AML-193 (cell line): ENCODE results near the gene SH2D3A.
"Not testable (repeated sequence)": the region's sequence is repeated elsewhere in the genome, so short reads cannot be mapped to it uniquely, and the experiment has no call there.

Source experiments
- DNase-seq, 2 experiments: peaks; one replicate each; lab custom pipeline; 2025; lab: John Stamatoyannopoulos, UW

Gene SH2D3A

DNA sequence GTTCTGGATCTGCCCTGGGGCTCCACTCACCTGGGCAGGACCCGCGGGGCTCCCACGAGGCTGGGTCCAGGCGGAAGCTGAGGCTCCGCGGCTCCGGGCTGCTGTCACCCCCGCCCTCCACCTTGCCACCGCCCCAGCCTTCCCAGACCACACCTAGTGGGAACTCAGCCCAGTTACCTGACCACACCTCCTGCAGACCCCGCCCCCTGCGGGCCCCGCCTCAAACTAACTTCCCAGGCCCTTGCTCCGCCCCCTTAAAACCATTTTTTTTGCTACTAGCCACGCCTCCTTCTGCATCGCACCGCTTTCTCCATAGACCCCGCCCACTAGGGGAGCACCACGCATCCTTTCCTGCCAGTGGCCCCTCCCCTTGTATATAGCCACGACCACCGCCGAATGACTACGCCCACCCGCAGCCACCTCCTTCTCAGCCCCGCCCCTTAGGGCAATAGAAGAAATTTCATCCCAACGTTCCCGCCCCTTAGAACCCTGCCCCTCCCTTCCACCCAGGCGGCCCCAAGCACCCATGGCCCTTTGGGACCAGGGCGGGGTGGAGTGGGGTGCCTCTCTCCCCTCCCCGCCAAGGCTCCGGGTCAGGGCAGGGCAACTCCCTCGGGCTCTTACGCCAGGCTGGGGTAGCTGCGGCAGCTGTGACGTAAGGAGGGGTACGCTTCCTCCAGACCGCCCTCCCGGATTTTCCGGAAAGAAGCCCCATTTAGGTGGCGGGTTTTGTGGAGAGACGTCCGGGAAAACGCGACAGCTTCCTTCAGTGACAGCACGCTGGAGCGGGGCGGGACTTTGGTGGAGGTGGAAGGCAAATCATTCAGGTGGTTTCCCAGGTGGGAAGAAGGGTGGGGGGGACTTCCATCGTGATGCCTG lies at the start of gene SH2D3A:
TSS of gene SH2D3A (minus strand) at position 79 of the 879 bp plus-strand sequence. CDS start 3,687 bp downstream, outside the sequence.
- peak; percentile 78 to 85 for DNase-seq

DNA sequence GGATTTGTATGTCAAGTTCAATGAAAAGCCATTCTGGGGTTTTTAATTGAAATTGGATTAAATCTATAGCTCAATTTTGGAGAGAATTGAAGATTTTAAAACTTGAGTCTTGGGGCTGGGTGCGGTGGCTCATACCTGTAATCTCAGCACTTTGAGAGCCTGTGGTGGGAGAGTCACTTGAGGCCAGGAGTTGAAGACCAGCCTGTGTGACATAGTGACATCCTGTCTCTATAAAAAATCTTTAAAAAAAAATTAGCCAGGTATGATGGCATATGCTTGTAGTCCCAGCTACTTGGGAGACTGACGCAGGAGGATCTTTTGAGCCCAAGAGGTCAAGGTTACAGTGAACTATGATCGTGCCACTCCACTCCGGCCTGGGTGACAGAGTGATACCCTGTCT lies 46.4 kb upstream of the SH2D3A start:
- DNase-seq, result no peak

DNA sequence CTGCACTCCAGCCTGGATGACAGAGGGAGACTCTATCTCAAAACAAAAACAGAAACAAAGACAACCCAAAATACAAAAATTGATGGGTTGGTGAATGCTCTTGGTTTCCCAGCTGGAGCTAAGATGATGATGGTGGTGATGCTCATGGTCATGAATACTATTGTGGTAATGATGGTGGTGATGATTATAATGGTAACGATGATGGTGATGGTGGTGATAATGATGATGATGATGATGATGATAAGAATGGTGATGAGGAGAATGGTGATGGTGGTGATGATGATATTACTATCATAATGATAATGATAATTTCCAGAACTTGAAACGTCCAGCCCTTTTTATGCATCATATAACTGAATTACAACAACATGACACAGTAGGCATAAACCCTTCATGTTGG lies 45.4 kb upstream of the SH2D3A start:
- no peak for DNase-seq

DNA sequence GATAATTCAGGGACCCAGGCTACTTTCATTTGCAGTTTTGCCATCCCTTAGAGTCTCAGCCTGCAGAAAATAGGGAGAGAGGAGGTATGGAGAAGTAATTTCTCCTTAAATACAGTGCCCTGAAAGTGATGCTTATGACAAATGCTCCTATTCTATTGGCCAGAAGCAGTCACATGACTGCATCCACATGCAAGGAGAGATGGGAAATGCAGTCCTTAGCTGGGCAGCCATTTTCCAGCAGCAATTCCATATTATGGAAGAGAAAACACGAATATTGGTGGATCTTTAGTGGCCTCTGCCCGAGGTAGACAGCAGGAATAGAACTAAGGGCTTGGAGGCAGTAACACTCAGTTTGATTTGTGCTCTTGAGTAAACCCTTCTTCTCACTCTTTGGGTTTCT lies 44.7 kb upstream of the SH2D3A start:
- DNase-seq, result no peak

DNA sequence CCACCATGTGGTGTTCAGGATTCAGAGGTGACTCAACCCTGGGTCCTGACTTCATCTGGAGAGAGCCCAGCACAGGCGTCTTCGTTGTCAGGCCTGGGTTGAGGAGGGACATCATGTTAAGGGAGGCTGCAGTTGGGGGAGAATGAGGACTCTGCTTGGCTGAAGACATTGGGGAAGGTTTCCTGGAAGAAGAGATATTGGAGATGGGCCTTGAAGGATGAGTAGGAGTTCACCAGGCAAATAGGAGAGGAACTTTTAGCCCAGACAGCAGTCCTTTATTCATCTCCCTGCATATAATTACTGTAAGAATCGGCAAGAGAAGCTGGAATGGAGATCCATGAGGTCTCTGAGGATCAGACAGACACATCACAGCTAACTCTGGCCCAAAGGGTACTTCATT lies 44.1 kb upstream of the SH2D3A start:
- DNase-seq, result no peak

DNA sequence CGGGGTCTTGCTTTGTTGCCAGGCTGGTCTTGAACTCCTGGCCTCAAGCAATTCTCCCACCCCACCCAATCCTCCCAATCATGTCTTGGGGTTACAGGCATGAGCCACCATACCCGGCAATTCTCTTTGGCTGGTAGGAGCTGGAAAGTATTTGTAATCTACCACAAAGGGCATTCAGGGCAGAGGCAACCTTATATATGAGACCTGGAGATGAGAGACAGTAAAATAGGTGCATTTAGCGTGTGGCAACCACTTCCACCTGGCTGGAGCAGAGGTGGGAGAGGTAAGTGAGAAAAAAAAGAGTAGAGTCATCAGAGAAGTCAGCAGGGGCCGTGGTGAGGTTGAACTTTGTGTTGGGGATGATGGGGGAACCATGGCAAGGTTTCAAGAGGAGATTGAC lies 42.0 kb upstream of the SH2D3A start:
- DNase-seq, result no peak

DNA sequence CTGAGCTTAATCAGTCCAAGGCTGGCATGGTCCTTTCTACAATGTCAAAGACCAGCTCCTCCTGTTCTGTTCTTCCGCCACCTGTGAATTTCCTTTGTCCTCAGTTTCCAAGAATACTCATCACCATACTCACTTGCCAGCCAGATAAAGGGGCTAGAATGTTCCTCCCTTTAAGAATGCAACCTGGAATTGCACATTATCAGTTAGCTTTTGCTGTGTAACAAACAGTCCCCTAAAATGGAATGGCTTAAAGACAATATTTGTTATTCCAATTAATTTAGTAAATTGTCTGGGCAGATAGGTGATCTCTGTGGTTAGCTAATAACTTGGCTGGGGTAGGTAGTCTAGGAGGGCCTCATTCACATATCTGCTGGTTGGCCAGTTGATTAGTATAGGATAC lies 41.3 kb upstream of the SH2D3A start:
- no peak for DNase-seq

DNA sequence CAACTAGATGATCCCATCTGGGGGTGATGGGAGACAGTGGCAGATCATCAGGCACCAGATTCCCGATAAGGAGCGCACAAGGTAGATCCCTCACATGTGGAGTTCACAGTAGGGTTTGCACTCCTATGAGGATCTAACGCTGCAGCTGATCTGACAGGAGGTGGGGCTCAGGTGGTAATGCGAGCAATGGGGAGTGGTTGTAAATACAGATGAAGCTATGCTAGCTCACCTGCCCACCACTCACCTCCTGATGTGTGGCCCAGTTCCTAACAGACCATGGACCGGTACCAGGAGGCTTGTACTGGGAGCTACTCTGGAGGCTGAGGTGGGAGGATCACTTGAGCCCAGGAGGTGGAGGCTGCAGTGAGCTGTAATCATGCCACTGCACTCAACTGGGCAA lies 40.1 kb upstream of the SH2D3A start:
- DNase-seq, result no peak

DNA sequence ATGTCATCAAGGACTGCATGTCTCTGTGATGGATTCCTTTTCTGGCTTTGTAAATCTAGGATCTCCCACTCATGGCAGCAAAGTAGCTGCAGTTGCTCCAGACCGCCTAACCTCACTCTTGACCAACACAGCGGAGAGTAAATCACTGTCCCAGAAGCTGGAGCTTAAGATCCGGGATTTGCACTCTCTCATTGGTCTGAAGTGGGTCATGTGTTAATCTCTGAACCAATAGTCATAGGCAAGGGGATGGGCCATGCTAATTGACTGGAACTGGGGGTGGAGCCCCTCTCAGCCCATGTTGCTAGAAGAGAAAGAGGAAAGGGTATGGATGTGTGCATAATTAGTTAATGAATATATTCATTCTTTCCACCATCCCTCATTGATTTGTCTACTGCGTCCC lies 39.3 kb upstream of the SH2D3A start:
- DNase-seq, result no peak

DNA sequence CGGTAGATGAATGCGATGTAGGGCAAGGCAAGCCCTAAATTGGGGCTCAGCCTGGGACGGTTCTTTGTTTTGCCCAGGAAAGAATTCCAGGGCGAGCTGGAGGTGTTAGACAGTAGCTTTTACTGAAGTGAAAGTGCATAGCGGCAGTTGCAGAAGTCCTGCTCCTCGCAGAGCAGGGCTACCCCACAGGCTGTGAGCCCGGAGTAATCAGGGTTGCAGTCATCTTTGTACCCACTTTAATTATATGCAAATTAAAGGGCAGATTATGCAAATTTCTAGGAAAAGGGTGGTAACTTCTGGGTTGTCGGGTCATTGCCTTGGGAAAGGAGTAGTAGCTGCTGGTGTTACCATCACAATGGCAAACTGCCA lies 35.8 kb upstream of the SH2D3A start:
- no peak for DNase-seq

DNA sequence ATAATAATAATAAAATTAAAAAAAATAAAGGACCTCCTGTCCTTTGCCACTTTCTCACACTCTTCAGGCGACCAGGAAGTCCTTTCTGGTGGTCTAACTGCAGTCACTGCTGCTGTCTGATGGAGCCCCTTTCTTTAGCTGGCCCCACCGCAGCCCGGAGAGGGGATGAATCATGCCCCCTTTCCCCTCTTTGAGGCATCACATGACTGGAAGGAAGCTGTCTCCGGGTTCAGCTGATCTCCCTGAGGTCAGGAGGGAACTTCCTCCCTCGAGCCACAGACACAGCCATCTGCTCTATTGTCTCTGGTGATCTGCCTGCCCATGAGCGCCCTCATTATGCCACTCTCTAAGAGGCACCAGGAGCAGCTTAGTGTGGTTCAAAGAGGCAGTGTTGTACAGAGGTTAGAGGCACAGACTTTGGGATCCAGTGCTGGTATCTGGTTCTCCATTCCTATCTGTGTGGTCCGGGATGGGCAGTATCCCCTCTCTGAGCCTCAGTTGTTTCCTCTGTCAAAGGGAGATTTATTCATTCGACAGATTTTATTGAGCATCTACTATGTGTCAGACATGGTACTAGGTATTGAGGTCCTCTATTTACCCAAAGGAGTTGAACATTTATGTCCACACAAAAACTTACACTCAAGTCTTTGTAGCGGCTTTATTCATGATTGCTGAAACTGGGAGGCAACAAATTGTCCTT lies 35.3 kb upstream of the SH2D3A start:
- peak; percentile 83 to 94 for DNase-seq

DNA sequence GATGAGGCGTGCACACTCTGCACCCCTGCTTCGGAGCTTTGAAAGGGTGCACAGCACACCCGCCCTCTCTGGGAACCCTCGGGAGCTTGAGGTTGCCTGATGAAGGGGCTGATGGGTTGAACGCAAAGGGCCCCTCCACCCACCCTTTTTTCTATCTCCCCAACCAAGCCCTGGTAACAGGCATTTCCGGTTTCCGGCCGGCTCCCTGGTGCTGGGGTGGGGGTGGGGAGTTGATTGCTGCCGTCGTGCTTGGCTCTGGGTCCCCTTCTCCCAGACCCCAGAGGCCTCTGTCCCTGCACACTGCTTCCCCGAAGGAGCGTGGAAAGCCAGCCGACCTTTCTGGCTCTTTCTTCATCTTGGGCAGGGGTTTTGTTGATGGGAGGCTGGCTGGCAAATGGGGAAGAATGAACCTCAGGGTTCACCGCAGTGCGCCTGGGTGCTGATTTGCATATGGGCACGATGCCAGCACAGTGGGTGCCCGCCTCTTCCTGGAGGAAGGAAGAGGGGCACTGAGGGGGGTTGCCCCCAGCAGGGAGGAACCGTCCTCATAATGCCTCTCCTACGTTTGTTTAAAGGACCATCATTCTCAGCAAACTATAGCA lies 34.4 kb upstream of the SH2D3A start:
- peak; percentile 85 to 88 for DNase-seq

DNA sequence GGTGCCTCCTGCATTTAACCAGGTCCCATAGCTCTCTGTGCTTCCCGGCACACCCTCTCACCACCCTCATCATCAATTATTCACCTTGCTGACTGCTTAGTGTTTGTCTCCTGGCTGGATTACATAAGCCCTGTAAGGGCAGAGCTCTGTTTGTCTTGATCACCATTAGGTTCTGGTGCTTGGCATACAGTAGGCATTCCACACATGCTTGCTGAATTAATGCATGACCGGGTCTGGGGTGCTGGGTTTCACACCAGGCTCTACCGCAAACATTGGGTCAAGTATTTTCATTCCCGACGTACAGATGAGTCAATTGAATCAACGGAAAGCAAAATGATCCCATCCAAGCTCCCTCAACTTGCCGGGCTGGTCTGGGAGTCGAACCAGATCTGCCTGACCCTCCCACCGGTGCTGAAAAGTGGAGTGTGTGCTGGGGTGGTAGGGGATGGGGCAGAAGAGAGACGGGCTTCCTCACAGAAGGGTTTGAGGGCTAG lies 33.8 kb upstream of the SH2D3A start:
- DNase-seq, result no peak

DNA sequence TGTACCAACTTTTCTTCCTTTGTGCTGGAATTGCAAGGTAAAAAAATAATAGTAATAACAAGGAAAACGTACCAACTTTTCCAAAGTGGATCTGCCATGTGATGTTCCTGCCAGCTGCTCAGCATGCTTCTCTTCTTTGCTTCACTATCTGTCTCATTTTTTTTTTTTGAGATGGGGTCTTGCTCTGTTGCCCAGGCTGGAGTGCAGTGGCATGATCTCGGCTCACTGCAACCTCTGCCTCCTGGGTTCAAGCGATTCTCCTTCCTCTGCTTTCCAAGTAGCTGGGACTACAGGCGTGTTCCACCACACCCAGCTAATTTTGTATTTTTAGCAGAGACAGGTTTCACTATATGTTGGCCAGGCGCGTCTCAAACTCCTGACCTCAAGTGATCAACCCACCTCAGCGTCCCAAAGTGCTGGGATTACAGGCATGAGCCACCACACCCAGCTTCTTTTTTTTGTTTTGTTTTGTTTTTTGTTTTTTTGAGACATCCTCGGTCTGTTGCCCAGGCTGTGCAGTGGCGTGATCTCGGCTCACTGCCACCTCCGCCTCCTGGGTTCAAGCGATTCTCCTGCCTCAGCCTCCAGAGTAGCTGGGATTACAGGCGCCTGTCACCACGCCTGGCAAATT lies 33.0 kb upstream of the SH2D3A start:
- not testable (repeated sequence) for DNase-seq

DNA sequence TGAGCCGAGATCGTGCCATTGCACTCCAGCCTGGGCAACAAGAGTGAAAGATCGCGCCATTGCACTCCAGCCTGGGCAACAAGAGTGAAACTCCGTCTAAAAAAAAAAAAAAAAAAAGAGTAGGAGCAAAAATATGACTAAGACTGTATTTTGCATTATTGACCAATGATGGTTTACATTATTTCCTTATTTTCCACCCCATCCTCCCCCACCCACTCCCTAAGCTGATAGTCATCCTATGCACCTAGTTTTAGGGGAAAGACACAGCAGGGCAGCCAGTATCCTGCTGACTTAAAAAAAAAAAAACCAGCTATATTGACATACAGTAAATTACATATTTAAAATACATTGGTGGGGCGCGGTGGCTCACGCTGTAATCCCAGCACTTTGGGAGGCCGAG lies 30.4 kb upstream of the SH2D3A start:
- DNase-seq, result no peak

DNA sequence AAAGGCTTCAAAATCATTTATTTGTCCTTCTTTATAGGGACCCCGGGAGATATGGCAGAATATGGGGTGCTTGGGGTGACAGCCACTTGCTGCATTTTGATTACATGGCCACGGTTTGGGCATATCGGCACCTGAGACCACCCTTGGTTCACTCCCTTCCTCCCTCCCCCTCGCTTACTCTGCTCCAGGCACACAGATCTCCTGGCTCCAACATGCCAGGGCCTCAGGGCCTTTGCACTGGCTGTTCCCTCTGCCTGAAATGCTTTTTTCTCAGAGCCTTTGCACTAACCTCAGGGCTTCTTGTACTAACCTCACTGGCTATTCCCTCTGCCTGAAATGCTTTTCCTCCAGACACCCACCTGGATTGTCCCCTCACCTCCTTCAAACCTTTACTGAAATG lies 29.0 kb upstream of the SH2D3A start:
- DNase-seq, result no peak

DNA sequence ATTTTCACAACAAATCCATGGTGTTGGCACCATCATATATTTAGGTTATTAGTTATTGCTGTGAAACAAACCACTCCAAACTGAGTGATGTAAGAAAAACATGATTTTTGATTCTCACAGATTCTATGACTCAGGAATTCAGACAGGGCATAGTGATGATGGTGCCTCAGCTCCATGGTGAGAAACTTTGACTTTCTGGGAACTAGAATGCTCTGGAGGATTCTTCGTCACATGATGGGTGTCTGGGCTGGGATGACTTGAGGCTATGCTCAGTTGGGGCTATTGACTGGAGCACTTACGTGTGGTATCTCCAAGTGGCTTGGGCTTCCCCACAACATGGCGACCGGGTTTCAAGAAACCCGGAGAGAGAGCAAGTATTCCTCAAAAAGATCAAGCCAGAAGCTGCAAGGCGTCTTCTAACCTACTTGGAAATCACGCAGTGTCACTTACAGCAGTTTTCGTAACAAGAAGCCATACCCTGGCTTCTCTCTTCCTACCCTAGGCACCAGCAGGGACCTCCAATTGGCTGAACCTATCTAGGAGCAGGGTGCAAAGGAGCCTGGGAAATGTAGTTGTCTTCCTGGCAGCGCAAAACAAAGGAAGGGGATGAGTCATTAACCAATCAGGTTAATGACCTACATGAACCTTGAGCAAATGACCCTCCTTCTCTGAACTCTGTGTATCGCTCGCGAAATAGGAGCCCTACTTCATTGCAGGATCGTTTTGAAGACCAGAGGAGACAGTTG lies 27.6 kb upstream of the SH2D3A start:
- DNase-seq, result no peak

DNA sequence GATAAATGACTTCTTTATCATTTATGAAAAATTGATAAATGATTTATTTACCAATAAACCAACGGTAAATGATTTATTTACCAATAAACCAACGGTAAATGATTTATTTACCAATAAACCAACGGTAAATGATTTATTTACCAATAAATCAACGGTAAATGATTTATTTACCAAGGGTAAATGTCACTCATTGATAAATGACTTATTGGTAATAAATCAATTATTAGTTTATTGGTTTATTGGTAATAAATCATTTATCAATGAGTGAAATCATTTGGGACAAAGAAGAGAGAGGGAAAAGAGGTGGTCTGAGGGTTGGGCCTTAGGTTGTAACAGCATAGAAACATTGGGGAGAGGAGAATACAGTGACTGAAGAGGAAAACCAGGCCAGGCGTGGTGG lies 26.7 kb upstream of the SH2D3A start:
- DNase-seq, result no peak

DNA sequence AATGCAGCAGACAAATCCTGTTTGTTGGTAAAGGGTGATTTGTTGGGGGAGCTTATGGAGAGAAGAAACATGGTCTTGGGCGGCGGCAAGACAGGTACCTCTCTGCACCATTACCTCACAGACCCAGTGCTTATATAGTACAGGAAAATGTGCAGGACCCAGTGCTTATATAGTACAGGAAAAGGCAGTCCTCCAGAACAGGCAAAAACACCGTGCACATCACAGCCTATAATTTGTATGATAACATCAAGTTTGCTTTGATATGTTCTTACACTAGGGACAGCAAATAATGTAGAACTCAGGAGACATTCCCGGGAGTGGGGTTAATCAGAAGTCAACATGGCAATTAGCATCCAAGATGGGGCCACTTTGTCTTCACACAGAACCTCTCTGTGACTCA lies 26.2 kb upstream of the SH2D3A start:
- no peak for DNase-seq

DNA sequence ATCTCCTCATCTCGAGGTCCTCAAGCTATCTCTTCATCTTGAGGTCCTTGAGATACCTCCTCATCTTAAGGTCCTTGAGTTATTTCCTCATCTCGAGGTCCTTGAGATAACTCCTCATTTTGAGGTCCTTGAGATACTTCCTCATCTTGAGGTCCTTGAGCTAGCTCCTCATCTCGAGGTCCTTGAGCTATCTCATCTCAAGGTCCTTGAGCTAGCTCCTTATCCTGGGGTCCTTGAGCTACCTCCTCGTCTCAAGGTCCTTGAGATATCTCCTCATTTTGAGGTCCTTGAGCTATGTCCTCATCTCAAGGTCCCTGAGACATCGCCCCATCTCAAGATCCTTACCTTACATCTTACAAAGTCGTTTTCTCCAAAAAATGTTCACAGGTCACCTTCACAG lies 24.0 kb upstream of the SH2D3A start:
- DNase-seq, result no peak

DNA sequence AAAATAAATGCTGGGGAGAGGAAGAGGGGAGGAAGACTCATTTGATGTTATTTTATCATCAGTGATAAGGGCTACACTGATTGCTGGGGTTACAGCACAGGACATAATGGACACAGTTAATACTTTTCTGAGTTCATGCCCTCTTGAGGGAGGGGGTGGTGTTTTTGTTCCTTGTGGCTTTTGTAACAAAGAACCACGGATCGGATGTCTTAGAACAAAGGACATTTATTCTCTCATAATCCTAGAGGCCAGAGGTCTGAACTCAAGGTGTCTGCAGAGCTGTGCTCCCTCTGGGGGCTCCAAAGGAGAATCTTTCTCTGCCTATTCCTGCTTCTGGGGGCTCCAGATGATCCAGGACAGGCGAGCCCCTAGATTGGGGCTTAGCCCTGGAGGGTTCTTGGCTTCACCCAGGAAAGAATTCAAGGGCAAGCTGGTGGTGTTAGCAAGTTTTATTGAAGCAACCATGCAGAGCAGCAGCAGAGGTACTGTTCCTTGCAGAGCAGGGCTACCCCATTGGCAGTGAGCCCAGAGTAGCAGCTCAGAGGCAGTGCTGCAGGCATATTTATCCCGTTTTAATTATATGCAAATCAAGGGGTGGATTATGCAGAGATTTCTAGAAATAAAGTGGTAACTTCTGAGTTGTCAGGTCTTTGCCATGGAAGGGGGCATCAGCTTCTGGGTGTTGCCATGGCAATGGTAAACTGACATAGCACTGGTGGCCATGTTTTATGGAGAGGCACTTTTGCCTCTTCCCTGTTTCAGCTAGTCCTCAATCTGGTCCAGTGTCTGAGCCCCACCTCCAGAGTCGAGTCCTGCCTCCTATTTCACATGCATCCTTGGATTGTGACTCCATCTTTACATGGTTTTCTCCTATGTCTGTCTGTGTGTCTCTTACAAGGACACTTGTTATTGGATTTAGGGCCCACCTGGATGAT lies 23.2 kb upstream of the SH2D3A start:
- DNase-seq, result no peak
